Transverse colon (tissue), 4 donors: ENCODE results near the gene JAKMIP2.

Source experiments
- EP300 ChIP-seq: sonication (generic); formaldehyde crosslinking; IDR thresholded peaks from one replicate; pipeline ENCODE4 v1.6.1; 2017; ENCODE audit warnings: antibody characterized with exemption, low read depth
- POLR2A ChIP-seq: fragments of 450-650 bp; IDR thresholded peaks from one replicate; pipeline ENCODE4 v1.6.1; 2016; ENCODE audit warnings: antibody characterized with exemption, mild to moderate bottlenecking, moderate library complexity
- POLR2AphosphoS5 ChIP-seq, 3 donors: sonication (generic); formaldehyde crosslinking; IDR thresholded peaks; one replicate each; pipeline ENCODE4 v1.6.1; 2016; ENCODE audit warnings: antibody characterized with exemption in 3 of 3
- TF ChIP-seq, protein P1 (sequence below), 5 experiments: fragments of 200-600 bp in 3 of 5; fragments of 450-650 bp in 2 of 5; sonication (generic) in 3 of 5; IDR thresholded peaks; 1 replicate in 2 of 5; 2 replicates in 3 of 5; pipeline ENCODE4 v1.5.1; 2016 to 2017; ENCODE audit warnings: antibody characterized with exemption in 5 of 5, inconsistent platforms in 3 of 5, mild to moderate bottlenecking in 2 of 5, moderate library complexity in 1 of 5

DNA sequence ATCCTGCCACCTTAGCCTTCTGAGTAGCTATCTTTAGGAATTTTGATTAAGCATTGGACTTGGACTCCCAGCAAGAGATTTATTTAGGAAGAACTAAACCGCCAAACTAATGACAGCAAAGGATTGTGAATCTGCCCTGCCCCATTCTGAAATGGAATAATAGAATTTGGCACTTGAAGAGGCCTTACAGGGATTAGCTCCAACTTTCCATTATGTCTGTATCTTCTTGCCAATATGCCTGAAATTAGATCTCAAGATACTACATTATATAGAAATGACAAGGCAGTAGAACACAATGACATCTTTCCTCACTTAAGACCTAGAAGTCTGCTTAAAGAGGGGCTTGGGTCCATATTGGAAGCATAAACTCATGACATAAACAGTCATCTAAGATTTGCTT is 195.7 kb downstream of the JAKMIP2 start:
- TF ChIP-seq, protein P1, sequence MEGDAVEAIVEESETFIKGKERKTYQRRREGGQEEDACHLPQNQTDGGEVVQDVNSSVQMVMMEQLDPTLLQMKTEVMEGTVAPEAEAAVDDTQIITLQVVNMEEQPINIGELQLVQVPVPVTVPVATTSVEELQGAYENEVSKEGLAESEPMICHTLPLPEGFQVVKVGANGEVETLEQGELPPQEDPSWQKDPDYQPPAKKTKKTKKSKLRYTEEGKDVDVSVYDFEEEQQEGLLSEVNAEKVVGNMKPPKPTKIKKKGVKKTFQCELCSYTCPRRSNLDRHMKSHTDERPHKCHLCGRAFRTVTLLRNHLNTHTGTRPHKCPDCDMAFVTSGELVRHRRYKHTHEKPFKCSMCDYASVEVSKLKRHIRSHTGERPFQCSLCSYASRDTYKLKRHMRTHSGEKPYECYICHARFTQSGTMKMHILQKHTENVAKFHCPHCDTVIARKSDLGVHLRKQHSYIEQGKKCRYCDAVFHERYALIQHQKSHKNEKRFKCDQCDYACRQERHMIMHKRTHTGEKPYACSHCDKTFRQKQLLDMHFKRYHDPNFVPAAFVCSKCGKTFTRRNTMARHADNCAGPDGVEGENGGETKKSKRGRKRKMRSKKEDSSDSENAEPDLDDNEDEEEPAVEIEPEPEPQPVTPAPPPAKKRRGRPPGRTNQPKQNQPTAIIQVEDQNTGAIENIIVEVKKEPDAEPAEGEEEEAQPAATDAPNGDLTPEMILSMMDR (IDR thresholded peaks at IDR 0.05): no peak
- TF ChIP-seq POLR2A: no peak
- no peak for TF ChIP-seq POLR2AphosphoS5 (IDR thresholded peaks at IDR 0.05)
- TF ChIP-seq EP300: no peak
